Activated CD4-positive, alpha-beta memory T cell treated with anti-CD3 and anti-CD28 coated beads, Interleukin-2, amount 10 ng/mL, durations not matched to agents 7 days and 5 days (primary cell): ENCODE results near the gene NUTM2A. TPM values are rescaled to one million over a fixed set of nuclear protein-coding genes. Genes with fewer than 3 reads are reported as not detected.

Experiments used
- total RNA-seq, 2 experiments: library from RNA; stranded (reverse); gene quantifications; one replicate each; pipeline ENCODE4 v1.2.3, GENCODE V29; 2021

NUTM2A gene
- total RNA-seq, 2 experiments from 2014 or later, result 0.15 to 0.73 TPM

Other genes starting within 250 kb of the NUTM2A start
- not detected for gene FAM25A, start 205.2 kb upstream of the NUTM2A start, total RNA-seq
- gene GLUD1, start 130.6 kb upstream of the NUTM2A start, total RNA-seq, result 100 to 1,000 TPM; 111 to 121 TPM
- gene SHLD2, start 130.2 kb upstream of the NUTM2A start, total RNA-seq, result 10 to 100 TPM; 31.0 to 31.4 TPM
- gene NUTM2D, start 132.3 kb downstream of the NUTM2A start, total RNA-seq, result 1 to 10 TPM; 2.5 to 3.0 TPM